Left lung (tissue), 14 donors: ENCODE measurements around the gene RBM42. TPM values are rescaled to one million over a fixed set of nuclear protein-coding genes. Genes with fewer than 3 reads are reported as not detected.

Source experiments
- ATAC-seq: fragments of 200-7000 bp; cut with Tn5 transposase; one replicate; pipeline ENCODE4 v1.9.1; 2020; ENCODE audit warnings: moderate library complexity
- DNase-seq, 4 donors: peaks; one replicate each; pipeline ENCODE4 v3.0.0-alpha.2; 2013 to 2020
- H3K27ac ChIP-seq, 2 donors: fragments of 200-600 bp; sonication (generic) in 1 of 2; one replicate each; pipeline versions ENCODE4 v1.5.0 to v1.8.0; 2020 to 2021
- H3K27me3 ChIP-seq, 2 donors: fragments of 200-600 bp; sonication (generic) in 1 of 2; one replicate each; pipeline versions ENCODE4 v1.5.0 to v1.8.0; 2020 to 2021
- H3K36me3 ChIP-seq, 2 donors: fragments of 200-600 bp; sonication (generic) in 1 of 2; one replicate each; pipeline versions ENCODE4 v1.5.0 to v1.8.0; 2020 to 2021
- H3K4me1 ChIP-seq, 2 donors: fragments of 200-600 bp; one replicate each; pipeline ENCODE4 v1.8.0; 2021
- H3K4me3 ChIP-seq, 2 donors: fragments of 200-600 bp; sonication (generic) in 1 of 2; one replicate each; pipeline versions ENCODE4 v1.5.0 to v1.8.0; 2020 to 2021; ENCODE audit warnings: mild to moderate bottlenecking in 1 of 2
- H3K9me3 ChIP-seq, 2 donors: fragments of 200-600 bp; sonication (generic) in 1 of 2; one replicate each; pipeline versions ENCODE4 v1.5.0 to v1.8.0; 2020 to 2021
- CTCF ChIP-seq, 2 donors: fragments of 200-600 bp; sonication (generic) in 1 of 2; IDR thresholded peaks; one replicate each; pipeline versions ENCODE4 v1.5.0 to v1.8.0; 2021; ENCODE audit warnings: antibody characterized with exemption in 2 of 2
- intact Hi-C, 2 donors: fragments of 100-400 bp; cut with DNase I; formaldehyde crosslinking; loops; one replicate each; pipeline versions ENCODE4 v1.11.2 to v1.14.2; 2022
- long read RNA-seq, 12 donors: library from polyadenylated mRNA in 2 of 12; unstranded in 2 of 12; transcript quantifications; one replicate each; pipeline ENCODE4 v2.0.0 and lab custom pipeline, GENCODE V29; 2019 to 2026
- polyA plus RNA-seq, 6 donors: library from polyadenylated mRNA; unstranded; fragments of 120-200 nt; gene quantifications; one replicate each; pipeline ENCODE4 v1.2.1, GENCODE V29; 2013; ENCODE audit not compliant: insufficient read length in 6 of 6
- total RNA-seq, 2 donors: library from RNA; stranded (reverse); fragmentation: NEBNext Ultra II Directional; extraction: Animal tissue kit (Norgen Biotek cat#: 25700); gene quantifications; one replicate each; pipeline ENCODE4 v1.2.1, GENCODE V29; 2021
- donor health status: DM: no; HTN: yes; CAD: no.
- donor health status: DM: no; HTN: no; CAD: no.

Gene RBM42
- 10 to 100 TPM; 57.8 to 64.1 TPM for total RNA-seq
- polyA plus RNA-seq = 10 to 100 TPM; 48.4 to 67.0 (median 61.3) TPM
- long read RNA-seq, donor 1, transcript RBM42-201 (10 exons, 1,680 nt) = major isoform, 19 of 93 reads
- long read RNA-seq, donor 1, partial matches to known transcripts = 34 of 93 reads
- long read RNA-seq, donor 1, other reads (novel, unspliced or antisense) = 34 of 93 reads
- long read RNA-seq, donor 2, transcript RBM42-201 (10 exons, 1,680 nt) = major isoform, 22 of 95 reads
- long read RNA-seq, donor 2, partial matches to known transcripts = 55 of 95 reads
- long read RNA-seq, donor 2, other reads (novel, unspliced or antisense) = 15 of 95 reads
- long read RNA-seq, donor 3, transcript RBM42-201 (10 exons, 1,680 nt) = major isoform, 21 of 44 reads
- long read RNA-seq, donor 3, partial matches to known transcripts = 0 of 44 reads
- long read RNA-seq, donor 3, other reads (novel, unspliced or antisense) = 20 of 44 reads
- long read RNA-seq, donor 4, transcript RBM42-201 (10 exons, 1,680 nt) = major isoform, 9 of 29 reads
- long read RNA-seq, donor 4, partial matches to known transcripts = 9 of 29 reads
- long read RNA-seq, donor 4, other reads (novel, unspliced or antisense) = 10 of 29 reads
- long read RNA-seq, donor 5, transcript RBM42-201 (10 exons, 1,680 nt) = major isoform, 13 of 50 reads
- long read RNA-seq, donor 5, partial matches to known transcripts = 15 of 50 reads
- long read RNA-seq, donor 5, other reads (novel, unspliced or antisense) = 19 of 50 reads
- long read RNA-seq, donor 6, transcript RBM42-201 (10 exons, 1,680 nt) = major isoform, 8 of 46 reads
- long read RNA-seq, donor 6, partial matches to known transcripts = 20 of 46 reads
- long read RNA-seq, donor 6, other reads (novel, unspliced or antisense) = 15 of 46 reads
- long read RNA-seq, donor 7, transcript RBM42-201 (10 exons, 1,680 nt) = major isoform, 6 of 26 reads
- long read RNA-seq, donor 7, partial matches to known transcripts = 0 of 26 reads
- long read RNA-seq, donor 7, other reads (novel, unspliced or antisense) = 18 of 26 reads
- long read RNA-seq, donor 8, transcript RBM42-201 (10 exons, 1,680 nt) = major isoform, 14 of 50 reads
- long read RNA-seq, donor 8, partial matches to known transcripts = 9 of 50 reads
- long read RNA-seq, donor 8, other reads (novel, unspliced or antisense) = 22 of 50 reads
- long read RNA-seq, donor 9 = 0 reads
- long read RNA-seq, donor 10, transcript RBM42-201 (10 exons, 1,680 nt) = major isoform, 14 of 47 reads
- long read RNA-seq, donor 10, partial matches to known transcripts = 12 of 47 reads
- long read RNA-seq, donor 10, other reads (novel, unspliced or antisense) = 20 of 47 reads
- long read RNA-seq, donor 11 = 0 reads
- long read RNA-seq, donor 12, transcript RBM42-203 (9 exons, 1,609 nt) = minor isoform, 5 of 43 reads
- long read RNA-seq, donor 12, transcript RBM42-201 (10 exons, 1,680 nt) = major isoform, 10 of 43 reads
- long read RNA-seq, donor 12, partial matches to known transcripts = 13 of 43 reads
- long read RNA-seq, donor 12, other reads (novel, unspliced or antisense) = 12 of 43 reads

GRCh38 chr19:35628565-35629331 lies at the start of gene RBM42:
Gene RBM42 (plus strand): TSS chr19:35629036. CDS start chr19:35629154, 118 bp downstream.
- H3K27ac ChIP-seq = peak within 1 kb of the TSS; percentile 90 to 95
- H3K4me3 ChIP-seq = peak within 1 kb of the TSS; percentile 92 to 95
- no peaks in the 10 kb centered on the region for H3K27me3 ChIP-seq
- no peak for TF ChIP-seq CTCF (IDR thresholded peaks at IDR 0.05)
- peaks cover 4 to 29% of the 10 kb centered on the region in 2 donors for H3K4me1 ChIP-seq
- ATAC-seq (peak; percentile 100), DNase-seq (peak; percentile 93 to 99 (median 98))
- peaks cover 0 to 36% of the 10 kb centered on the region in 2 donors for H3K36me3 ChIP-seq
- H3K9me3 ChIP-seq = no peaks in the 10 kb centered on the region
- intact Hi-C loops = no loop called here

- H3K9me3 ChIP-seq = peaks cover 0 to 2% of the 10 kb centered on the region in 2 donors
- no peaks in the 10 kb centered on the region for H3K4me1 ChIP-seq
- DNase-seq (no peak), ATAC-seq (no peak)
- H3K4me3 ChIP-seq = no peak overlapping the region
- no peak overlapping the region for H3K27ac ChIP-seq
- no peak for TF ChIP-seq CTCF (IDR thresholded peaks at IDR 0.05)
- no peaks in the 10 kb centered on the region for H3K36me3 ChIP-seq
- intact Hi-C loops = no loop called here
- H3K27me3 ChIP-seq = peaks cover 0 to 30% of the 10 kb centered on the region in 2 donors
Measured at GRCh38 chr19:35582760-35583159, 46.1 kb upstream of the RBM42 start.

- no peak for TF ChIP-seq CTCF (IDR thresholded peaks at IDR 0.05)
- no peak within 1 kb of the TSS for H3K27ac ChIP-seq
- H3K36me3 ChIP-seq = no peaks in the 10 kb centered on the region
- no peaks in the 10 kb centered on the region for H3K9me3 ChIP-seq
- no peak for DNase-seq
- peaks cover 0 to 30% of the 10 kb centered on the region in 2 donors for H3K27me3 ChIP-seq
- no peaks in the 10 kb centered on the region for H3K4me1 ChIP-seq
- no peak for ATAC-seq
- intact Hi-C loops = no loop called here
- no peak within 1 kb of the TSS for H3K4me3 ChIP-seq
Measured at GRCh38 chr19:35585848-35586247, 43.0 kb upstream of the RBM42 start, which contains the start of gene PMIS2. Gene PMIS2 (plus strand): TSS chr19:35586173. CDS start chr19:35586260, 87 bp downstream.

GRCh38 chr19:35587321-35587720 lies 41.5 kb upstream of the RBM42 start:
- Histone ChIP-seq H3K4me3 (no peak overlapping the region), H3K27me3 (peaks cover 0 to 31% of the 10 kb centered on the region in 2 donors), H3K4me1 (no peaks in the 10 kb centered on the region), H3K27ac (no peak overlapping the region), H3K36me3 (no peaks in the 10 kb centered on the region), H3K9me3 (no peaks in the 10 kb centered on the region)
- no peak for TF ChIP-seq CTCF (IDR thresholded peaks at IDR 0.05)
- DNase-seq = no peak
- no peak for ATAC-seq
- intact Hi-C loops = no loop called here
